Activated gamma-delta T cell treated with anti-CD3 and anti-CD28 coated beads, Interleukin-2, amount 50 U/mL, for 16 hours (primary cell): ENCODE data around the gene SHANK2.

ENCODE experiments used
- DNase-seq: peaks from one replicate; pipeline ENCODE4 v3.0.0-alpha.2; 2020; ENCODE audit warnings: low read depth

Gene SHANK2

DNA sequence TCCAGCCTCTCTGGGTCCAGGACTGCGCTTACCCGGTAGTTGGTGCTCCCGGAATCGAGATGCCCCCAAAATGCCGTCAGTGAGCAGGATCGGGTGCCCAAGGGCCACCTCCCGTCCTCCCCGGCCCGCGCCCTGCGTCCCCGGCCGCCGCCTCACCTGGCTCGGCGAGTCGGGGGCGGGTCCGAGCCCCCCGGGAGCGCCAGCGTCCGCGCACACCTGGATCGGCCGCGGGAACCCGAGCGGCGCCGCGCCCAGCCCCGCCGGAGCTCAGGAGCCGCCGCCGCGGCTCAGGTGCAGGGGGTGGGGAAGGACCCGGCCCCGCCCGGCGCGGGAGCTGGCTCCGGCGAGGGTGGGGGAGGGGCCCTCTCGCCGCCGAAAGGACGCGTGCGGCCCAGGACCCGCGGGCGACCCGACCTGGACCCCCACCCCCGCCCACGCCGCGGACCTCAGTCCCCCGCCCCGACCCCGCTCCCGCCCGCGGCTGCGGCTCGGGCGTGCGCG lies at the start of gene SHANK2:
TSS of gene SHANK2 (minus strand) at position 309 of the 501 bp plus-strand sequence. CDS start 105,251 bp downstream, outside the sequence.
- no peak for DNase-seq

GRCh38 chr11:71301858-71302533 lies 49.6 kb upstream of the SHANK2 start:
- no peak for DNase-seq

DNA sequence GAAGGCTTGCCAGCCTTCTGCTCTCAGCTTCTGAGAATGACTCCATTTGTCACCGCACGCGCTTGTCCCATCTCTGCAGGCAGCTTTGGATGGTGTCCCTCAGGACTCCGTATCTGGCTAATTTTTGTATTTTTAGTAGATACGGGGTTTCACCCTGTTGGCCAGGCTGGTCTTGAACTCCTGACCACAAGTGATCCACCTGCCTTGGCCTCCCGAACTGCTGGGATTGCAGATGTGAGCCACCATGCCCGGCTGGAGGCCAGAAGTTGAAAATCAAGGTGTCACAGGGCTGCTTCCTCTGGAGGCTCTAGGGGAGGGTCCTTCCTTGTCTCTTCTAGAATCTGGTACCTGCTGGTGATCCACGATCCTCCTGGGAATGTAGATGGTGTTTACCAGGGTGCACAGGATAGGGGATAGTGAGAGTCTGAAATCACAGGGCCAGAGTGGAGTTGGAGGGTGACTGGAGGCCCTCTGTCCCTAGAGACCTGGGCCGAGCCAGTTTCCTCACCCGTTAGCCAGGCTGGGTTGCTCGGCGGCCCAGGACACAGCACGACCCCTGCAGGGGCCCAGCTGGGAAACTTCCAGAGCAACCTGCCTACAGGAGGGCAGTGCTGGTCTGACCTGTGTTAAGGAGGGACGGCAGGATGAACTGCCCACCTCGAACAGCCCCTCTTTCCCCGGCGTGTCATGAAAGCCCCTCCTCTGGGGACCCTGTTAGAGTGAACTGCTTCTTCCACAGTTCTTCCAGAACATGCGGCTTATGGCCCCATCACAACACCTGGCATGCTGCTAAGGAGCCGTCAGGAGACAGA lies 48.9 kb upstream of the SHANK2 start:
- no peak for DNase-seq

- DNase-seq: no peak
Observed at GRCh38 chr11:71300187-71300586, 47.8 kb upstream of the SHANK2 start.

DNA sequence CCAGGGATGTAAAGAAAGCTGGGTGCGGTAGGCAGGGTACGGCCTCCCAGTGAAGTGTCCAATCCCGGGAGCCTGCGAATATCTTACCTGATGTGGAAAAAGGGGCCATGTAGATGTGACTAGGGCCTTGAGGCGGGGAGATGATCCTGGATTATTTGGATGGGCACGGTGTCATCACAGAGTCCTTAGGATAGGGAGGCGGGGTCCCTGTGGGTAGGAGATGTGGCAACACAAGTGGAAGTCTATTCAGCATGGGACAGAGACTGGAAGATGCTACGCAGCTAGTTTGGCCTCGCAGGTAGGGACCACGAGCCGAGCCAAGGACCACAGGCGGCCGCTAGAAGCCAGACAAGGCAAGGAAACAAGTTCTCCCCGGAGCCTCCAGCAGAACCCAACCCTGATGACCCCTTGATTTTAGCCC lies 46.4 kb upstream of the SHANK2 start:
- no peak for DNase-seq

DNA sequence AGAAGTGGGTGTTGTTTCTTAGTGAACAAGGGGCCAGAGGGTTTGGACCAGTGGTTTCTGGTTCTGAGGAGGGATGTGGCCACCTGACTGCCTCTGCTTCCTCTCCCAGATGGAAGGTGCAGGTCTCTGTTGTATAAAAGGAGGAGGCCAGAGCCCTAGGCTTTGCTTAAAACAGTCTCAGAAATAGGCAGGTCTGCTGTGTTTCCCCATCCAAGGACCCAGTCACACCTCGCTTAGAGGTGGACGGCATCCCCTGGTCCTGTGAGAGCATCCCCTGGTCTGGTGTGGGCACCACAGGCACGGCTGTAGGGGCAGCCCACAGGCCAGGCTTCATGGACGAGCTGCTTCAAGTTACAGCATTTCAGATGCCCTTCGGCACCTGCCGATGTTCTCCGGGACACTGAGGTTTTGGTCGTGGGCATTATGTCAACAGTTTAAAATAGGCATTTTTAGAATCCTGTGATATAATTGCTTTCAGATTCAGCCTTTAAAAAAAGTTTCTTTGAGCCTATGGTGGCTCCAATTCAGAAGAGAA lies 45.7 kb upstream of the SHANK2 start:
- no peak for DNase-seq

DNA sequence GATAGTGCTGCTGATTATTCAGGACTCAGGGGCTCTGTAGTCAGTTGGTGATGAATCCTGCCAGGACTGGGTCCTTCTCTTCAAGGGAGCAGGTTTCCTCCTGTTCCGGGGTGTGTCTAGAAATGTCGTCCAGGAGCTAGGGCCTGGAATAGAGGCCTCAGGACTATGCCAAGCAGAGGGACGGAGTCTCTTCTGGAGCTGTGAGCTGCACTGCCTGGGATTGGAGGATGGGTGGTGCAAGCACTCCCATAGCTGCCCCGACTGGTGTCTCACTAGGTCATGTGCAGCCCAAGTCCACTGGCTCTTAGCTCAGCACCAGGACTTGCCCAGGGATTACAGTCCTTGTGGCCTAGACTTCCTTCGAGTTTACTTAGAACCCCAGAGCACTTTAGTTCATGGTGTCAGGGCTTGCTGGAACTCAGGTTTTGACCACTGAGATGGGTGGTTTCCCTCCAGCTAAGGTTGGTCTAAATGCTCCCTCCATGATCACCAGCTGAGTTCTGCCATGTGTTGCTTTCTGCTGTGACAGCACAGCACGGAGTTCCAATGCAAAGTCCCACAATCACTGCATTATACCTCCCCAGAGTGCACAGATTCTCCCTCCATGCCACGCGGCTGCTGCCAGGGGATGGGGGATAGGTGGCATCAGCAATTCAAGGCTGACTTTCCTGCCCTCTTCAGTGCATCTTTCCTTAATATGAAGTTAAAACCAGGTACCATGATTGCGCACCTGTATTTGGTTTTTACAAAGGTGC lies 42.6 kb upstream of the SHANK2 start:
- no peak for DNase-seq

DNA sequence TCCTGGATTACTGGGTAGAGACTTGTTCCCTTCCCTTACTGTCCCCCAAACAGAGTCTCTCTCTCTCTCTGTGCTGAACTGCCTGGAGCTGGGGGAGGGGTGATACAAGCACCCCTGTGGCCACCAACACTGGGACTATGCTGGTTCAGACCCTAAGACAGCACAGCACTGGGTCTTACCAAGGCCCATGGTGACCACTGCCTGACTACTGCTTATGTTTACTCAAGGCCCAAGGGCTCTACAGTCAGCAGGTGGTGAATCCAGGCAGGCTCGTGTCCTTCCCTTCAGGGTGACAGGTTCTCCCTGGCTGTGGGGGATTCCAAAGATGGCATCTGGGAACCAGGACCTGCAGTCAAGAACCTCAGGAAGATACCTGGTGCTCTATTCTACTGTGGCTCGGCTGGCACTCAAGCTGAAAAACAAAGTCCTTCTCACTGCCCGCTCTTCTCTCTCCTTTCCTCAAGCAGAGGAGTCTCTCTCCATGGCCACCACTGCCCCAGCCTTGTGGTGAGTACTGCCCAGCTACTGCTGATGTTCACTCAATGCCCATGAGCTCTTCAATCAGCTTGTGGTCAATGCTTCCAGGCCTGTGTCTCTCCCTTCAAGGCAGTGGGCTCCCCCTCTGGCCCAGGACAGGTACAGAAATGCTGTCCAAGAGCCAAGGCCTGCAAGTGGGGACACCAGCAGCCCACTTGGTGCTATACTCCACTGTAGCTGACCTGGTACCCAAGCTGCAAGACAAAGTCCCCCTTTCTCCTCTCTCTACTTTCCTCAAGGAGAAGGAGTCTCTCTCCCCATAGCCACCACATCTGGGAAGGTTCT lies 41.8 kb upstream of the SHANK2 start:
- no peak for DNase-seq

- no peak for DNase-seq
Observed at GRCh38 chr11:71286701-71287643, 34.6 kb upstream of the SHANK2 start.

- no peak for DNase-seq
Observed at GRCh38 chr11:71285111-71285510, 32.7 kb upstream of the SHANK2 start.

- no peak for DNase-seq
Observed at GRCh38 chr11:71284525-71285092, 32.2 kb upstream of the SHANK2 start.

- no peak for DNase-seq
Observed at GRCh38 chr11:71283971-71284441, 31.6 kb upstream of the SHANK2 start.

GRCh38 chr11:71282581-71283351 lies 30.4 kb upstream of the SHANK2 start:
- no peak for DNase-seq

GRCh38 chr11:71281831-71282230 lies 29.5 kb upstream of the SHANK2 start:
- no peak for DNase-seq

DNA sequence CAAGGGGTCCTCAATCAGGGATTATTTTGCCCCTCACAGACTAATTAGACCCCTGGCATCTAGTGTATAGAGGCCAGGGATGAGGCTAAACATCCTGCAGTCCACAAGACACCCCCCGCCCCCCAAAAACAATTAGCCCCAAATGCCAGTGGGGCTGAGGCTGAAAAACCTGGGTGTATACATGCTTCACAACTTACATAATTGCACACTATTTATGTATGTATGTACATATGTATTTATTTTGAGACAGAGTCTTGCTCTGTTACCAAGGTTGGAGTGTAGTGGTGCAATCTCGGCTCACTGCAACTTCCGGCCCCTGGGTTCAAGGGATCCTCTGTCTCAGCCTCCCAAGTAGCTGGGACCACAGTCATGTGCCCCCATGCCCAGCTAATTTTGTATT lies 28.8 kb upstream of the SHANK2 start:
- no peak for DNase-seq

- DNase-seq: no peak
Observed at GRCh38 chr11:71279916-71280645, 27.7 kb upstream of the SHANK2 start.

GRCh38 chr11:71272161-71272560 lies 19.8 kb upstream of the SHANK2 start:
- no peak for DNase-seq
